ENCODE results near the gene SLC37A2.

GRCh38 chr11:125071435-125071834 lies 8.3 kb downstream of the SLC37A2 start:
- TF ChIP-seq, protein P1, sequence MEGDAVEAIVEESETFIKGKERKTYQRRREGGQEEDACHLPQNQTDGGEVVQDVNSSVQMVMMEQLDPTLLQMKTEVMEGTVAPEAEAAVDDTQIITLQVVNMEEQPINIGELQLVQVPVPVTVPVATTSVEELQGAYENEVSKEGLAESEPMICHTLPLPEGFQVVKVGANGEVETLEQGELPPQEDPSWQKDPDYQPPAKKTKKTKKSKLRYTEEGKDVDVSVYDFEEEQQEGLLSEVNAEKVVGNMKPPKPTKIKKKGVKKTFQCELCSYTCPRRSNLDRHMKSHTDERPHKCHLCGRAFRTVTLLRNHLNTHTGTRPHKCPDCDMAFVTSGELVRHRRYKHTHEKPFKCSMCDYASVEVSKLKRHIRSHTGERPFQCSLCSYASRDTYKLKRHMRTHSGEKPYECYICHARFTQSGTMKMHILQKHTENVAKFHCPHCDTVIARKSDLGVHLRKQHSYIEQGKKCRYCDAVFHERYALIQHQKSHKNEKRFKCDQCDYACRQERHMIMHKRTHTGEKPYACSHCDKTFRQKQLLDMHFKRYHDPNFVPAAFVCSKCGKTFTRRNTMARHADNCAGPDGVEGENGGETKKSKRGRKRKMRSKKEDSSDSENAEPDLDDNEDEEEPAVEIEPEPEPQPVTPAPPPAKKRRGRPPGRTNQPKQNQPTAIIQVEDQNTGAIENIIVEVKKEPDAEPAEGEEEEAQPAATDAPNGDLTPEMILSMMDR (IDR thresholded peaks at IDR 0.05), result no peak
- no peak for TF ChIP-seq POLR2A (IDR thresholded peaks at IDR 0.05)

Data from esophagus squamous epithelium (tissue), 4 donors.